ENCODE data around the gene DRC7.

DNA sequence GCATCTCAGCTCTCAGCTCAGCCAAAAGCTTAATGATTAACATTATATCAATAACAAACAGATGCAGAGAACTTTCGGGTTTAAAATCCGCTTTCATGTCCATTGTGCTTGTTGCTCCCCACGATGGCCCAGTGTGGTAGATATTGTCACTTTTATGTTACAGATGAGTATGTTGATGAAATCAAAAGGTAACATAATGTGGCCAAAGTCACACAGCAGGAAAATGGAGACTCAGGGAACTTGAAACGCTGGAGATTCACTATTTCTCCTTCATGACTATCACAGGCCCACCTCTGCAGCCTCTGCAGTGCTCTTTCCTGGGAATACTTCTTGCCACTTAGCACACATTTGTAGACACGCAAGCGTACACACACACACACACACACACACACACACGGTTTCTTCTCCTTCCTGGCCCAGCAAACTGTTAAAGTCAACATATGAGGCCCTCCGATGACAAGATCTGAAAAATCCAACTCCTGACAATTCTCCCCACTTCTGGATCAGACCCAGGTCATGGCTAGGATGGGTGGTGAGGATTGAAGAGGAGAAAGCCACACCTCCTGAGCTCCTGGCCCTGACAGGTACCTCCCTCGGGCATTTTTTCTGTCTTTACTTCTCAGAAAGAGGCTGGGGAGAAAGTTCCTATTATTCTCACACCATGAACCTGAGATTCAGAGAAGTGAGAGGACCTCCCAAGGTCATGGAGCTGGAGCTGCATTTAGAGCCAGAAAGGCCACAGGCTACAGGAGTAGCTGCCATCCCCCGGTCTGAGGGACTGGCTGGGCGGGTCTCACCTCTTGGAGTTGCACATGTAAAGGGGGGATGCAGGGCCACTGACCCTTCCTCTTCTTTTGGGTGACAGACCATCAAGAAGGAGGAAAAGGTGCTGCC lies 9.7 kb downstream of the DRC7 start:
- TF ChIP-seq EZH2 (IDR thresholded peaks at IDR 0.05; ENCODE audit: insufficient read depth, poor library complexity, severe bottlenecking) (no peak), EZH2phosphoT487 (IDR thresholded peaks at IDR 0.05; ENCODE audit: insufficient read depth, low read depth) (no peak)

Measured in GM23248 (cell line).